Large intestine (tissue), 3 donors: ENCODE results near the gene RTKN2. TPM values are rescaled to one million over a fixed set of nuclear protein-coding genes. Genes with fewer than 3 reads are reported as not detected.

Experiments used
- DNase-seq, 2 donors: peaks; one replicate each; pipeline versions ENCODE4 v3.0.0 to v3.0.0-alpha.2; 2013
- H3K27ac ChIP-seq: one replicate; pipeline ENCODE4 v1.5.1; 2013; ENCODE audit warnings: low read length
- H3K27me3 ChIP-seq: 2 replicates; pipeline ENCODE4 v1.6.1; 2013; ENCODE audit warnings: low read length; ENCODE audit not compliant: control insufficient read depth, insufficient read depth
- H3K36me3 ChIP-seq: 2 replicates; pipeline ENCODE4 v1.6.1; 2013; ENCODE audit warnings: low read length; ENCODE audit not compliant: control insufficient read depth, insufficient read depth
- H3K4me1 ChIP-seq: one replicate; pipeline ENCODE4 v1.6.1; 2013; ENCODE audit warnings: low read length; ENCODE audit not compliant: control insufficient read depth, insufficient read depth
- H3K4me3 ChIP-seq: one replicate; pipeline ENCODE4 v1.5.1; 2013; ENCODE audit warnings: low read length
- H3K9me3 ChIP-seq: one replicate; pipeline ENCODE4 v1.6.1; 2013; ENCODE audit warnings: mild to moderate bottlenecking, low read depth, low read length, moderate library complexity; ENCODE audit not compliant: control insufficient read depth
- WGBS: methylation state at CpG from one replicate; pipeline ENCODE4 v1.1.5; 2013; ENCODE audit warnings: low lambda C conversion rate; ENCODE audit not compliant: insufficient coverage; 5-methylcytosine and 5-hydroxymethylcytosine counted together
- polyA plus RNA-seq: library from polyadenylated mRNA; unstranded; fragments of 120-200 nt; gene quantifications from one replicate; pipeline ENCODE4 v1.2.1, GENCODE V29; 2013

RTKN2 gene
- polyA plus RNA-seq, 1 donor: 5.7 TPM

- H3K9me3 ChIP-seq: no peaks in the 10 kb centered on the region
- no peaks in the 10 kb centered on the region for H3K36me3 ChIP-seq
- 77% methylated on average over 2 of the region's 2 CpGs for WGBS
- H3K4me1 ChIP-seq: no peaks in the 10 kb centered on the region
- no peak overlapping the region for H3K27ac ChIP-seq
- DNase-seq: no peak
- no peaks in the 10 kb centered on the region for H3K27me3 ChIP-seq
- H3K4me3 ChIP-seq: no peak overlapping the region
Observed at GRCh38 chr10:62182171-62182570, 86.5 kb downstream of the RTKN2 start.

GRCh38 chr10:62180677-62181076 lies 88.0 kb downstream of the RTKN2 start:
- no peak overlapping the region for H3K4me3 ChIP-seq
- no peak overlapping the region for H3K27ac ChIP-seq
- no peaks in the 10 kb centered on the region for H3K4me1 ChIP-seq
- WGBS: 97% methylated on average over 3 of the region's 4 CpGs
- no peaks in the 10 kb centered on the region for H3K9me3 ChIP-seq
- H3K27me3 ChIP-seq: no peaks in the 10 kb centered on the region
- no peaks in the 10 kb centered on the region for H3K36me3 ChIP-seq
- no peak for DNase-seq

GRCh38 chr10:62178568-62178967 lies 90.1 kb downstream of the RTKN2 start:
- Histone ChIP-seq H3K27ac (no peak overlapping the region), H3K36me3 (no peaks in the 10 kb centered on the region), H3K27me3 (no peaks in the 10 kb centered on the region), H3K4me1 (no peaks in the 10 kb centered on the region), H3K9me3 (no peaks in the 10 kb centered on the region), H3K4me3 (no peak overlapping the region)
- no peak for DNase-seq
- no CpG with 5 or more reads among the region's 2 CpGs for WGBS

DNA sequence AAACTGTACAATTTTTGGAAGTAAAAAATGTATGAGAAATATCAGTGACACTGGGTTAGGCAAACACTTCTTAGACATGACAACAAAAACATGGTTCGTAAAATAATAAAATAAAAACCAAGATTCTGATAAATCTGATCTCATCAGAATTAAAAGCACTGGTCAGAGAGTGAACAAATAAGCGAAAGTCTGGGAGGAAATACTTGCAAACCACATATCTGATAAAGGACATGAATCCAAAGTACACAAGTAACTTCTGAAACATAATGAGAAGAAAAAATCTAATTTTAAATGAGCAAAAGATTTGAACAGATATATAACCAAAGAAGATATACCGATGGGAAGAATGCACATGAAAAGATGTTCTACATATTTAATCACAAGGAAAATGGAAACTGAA lies 91.5 kb downstream of the RTKN2 start:
- H3K27ac ChIP-seq: no peak overlapping the region
- H3K4me3 ChIP-seq: no peak overlapping the region
- H3K9me3 ChIP-seq: no peaks in the 10 kb centered on the region
- no peaks in the 10 kb centered on the region for H3K4me1 ChIP-seq
- H3K36me3 ChIP-seq: no peaks in the 10 kb centered on the region
- 100% methylated on average over 3 of the region's 3 CpGs for WGBS
- DNase-seq: no peak
- H3K27me3 ChIP-seq: no peaks in the 10 kb centered on the region

DNA sequence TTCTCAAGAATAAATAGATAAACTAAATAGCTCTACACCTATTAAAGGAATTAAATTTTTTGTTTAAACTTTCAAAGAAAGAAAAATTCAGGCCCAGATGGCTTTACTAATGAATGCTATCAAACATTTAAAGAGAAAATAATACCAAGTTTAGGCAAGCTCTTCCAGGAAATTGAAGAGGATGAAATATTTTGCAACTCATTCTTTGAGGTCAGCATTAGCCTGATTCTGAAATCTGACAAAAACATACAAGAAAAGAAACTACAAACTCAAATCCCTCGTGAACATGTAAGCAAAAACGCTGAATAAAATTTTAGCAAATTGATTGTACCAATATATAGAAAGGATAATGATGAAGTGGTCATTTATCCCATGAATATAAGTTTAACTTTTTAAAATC lies 93.4 kb downstream of the RTKN2 start:
- 86% methylated on average over 2 of the region's 2 CpGs for WGBS
- no peak for DNase-seq
- H3K27me3 ChIP-seq: no peaks in the 10 kb centered on the region

DNA sequence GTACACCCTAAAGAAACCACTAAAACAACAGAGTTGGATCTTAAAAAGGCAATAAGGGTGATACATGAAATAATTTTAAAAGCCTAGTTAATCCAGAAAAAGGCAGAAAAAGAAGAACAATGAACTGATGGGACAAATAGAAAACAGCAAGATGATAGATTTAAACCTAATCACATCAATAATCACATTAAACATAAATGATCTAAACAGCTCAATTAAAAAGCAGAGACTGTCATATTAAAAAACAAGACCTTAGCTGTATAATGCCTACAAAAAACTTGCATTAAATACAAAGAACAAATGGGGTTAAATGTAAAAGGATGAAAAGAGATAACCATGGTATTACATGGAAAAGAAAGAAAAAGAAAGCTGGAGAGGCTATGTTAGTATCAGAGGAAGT lies 96.2 kb downstream of the RTKN2 start:
- Histone ChIP-seq H3K27ac (no peak overlapping the region), H3K36me3 (no peaks in the 10 kb centered on the region), H3K27me3 (no peaks in the 10 kb centered on the region)

More for the DNA sequence above, 93.4 kb downstream of the RTKN2 start:
- H3K4me1 ChIP-seq: no peaks in the 10 kb centered on the region
- no peaks in the 10 kb centered on the region for H3K36me3 ChIP-seq
- H3K9me3 ChIP-seq: no peaks in the 10 kb centered on the region
- H3K27ac ChIP-seq: no peak overlapping the region
- H3K4me3 ChIP-seq: no peak overlapping the region

DNA sequence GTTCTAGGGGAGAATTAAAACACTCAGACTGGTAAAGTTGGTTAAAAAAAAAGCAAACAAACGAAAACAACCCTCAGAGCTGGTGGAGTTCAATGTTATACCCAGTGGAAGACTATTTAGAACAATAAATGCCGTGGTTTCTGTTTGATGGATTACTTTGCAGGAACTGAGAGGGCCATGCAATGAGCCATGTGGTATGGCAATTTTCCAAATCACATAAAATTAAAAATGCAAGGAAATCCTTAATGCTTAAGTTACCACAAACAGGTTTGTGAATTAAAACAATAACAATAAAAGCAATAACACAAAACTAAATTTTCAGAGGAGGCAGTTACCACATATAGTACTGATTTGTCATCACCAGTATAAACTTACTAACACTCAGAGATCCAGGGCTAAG lies 96.9 kb downstream of the RTKN2 start:
- H3K4me3 ChIP-seq: no peak overlapping the region
- H3K27me3 ChIP-seq: no peaks in the 10 kb centered on the region
- DNase-seq: no peak
- no CpG with 5 or more reads among the region's 2 CpGs for WGBS
- no peak overlapping the region for H3K27ac ChIP-seq
- H3K4me1 ChIP-seq: no peaks in the 10 kb centered on the region
- H3K36me3 ChIP-seq: no peaks in the 10 kb centered on the region
- no peaks in the 10 kb centered on the region for H3K9me3 ChIP-seq

More for the DNA sequence above, 96.2 kb downstream of the RTKN2 start:
- no peaks in the 10 kb centered on the region for H3K4me1 ChIP-seq
- H3K4me3 ChIP-seq: no peak overlapping the region
- H3K9me3 ChIP-seq: no peaks in the 10 kb centered on the region
- DNase-seq: no peak

DNA sequence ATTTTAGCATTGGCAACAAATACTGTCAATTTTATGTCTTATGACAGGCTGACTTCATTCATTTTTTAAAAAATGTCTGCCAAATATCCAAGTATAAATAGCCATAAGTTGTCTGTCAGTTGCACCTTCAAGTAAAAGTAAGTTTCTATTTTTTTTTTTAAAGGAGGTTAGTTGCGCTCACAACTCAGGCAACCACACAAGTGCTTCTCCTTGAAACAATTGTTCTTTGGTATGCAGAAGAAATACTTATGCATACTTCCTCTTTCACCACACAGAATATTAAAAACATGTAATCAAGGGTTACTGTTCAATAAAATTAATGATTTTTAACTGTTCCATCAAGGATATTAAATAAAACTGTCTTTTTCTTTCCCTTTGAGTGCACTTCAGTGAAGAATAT lies 97.9 kb downstream of the RTKN2 start:
- H3K4me1 ChIP-seq: no peaks in the 10 kb centered on the region
- no peaks in the 10 kb centered on the region for H3K36me3 ChIP-seq
- H3K9me3 ChIP-seq: no peaks in the 10 kb centered on the region
- H3K4me3 ChIP-seq: no peak overlapping the region
- WGBS: no CpG with 5 or more reads among the region's 1 CpG
- no peak for DNase-seq
- H3K27ac ChIP-seq: no peak overlapping the region
- H3K27me3 ChIP-seq: no peaks in the 10 kb centered on the region

DNA sequence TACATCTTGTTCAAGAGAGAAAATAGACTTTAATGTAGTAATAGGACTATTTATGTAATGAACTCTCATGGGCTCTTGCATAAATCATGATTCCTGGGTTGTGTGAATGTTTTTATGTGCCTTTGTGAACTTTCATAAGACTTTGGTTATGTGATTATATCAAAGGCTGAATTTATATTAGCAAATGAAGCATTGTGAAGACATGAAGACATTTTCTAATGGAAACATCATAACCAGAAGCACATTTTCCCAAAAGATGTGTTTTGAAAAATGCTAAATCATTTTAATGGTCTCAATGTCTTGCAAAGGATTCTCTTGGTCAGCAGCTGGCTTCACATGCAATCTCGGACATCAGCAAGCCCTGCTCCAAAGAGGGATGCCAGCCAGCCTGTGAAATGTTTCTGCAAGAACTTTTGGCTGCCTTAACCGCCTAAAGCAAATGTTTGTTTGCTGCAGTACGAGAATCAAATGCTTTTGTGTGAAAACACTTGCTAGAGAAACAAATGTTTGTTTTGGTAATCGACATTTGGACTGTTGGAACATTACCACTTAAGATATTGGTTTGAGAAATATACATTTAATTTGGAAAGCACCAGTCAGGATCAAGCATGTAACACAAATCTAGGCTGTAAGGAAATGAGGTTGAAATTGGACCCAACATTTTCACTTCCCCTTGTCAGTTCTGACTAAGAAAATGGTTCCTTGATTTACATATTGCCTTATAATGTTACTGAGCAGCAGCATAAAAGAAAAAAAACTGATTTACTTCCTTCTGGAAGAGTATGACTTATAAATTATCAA lies 102.1 kb downstream of the RTKN2 start:
- no peak for DNase-seq
- no peaks in the 10 kb centered on the region for H3K4me1 ChIP-seq
- H3K27me3 ChIP-seq: no peaks in the 10 kb centered on the region
- no peak overlapping the region for H3K4me3 ChIP-seq
- no peaks in the 10 kb centered on the region for H3K36me3 ChIP-seq
- no CpG with 5 or more reads among the region's 4 CpGs for WGBS
- no peaks in the 10 kb centered on the region for H3K9me3 ChIP-seq
- H3K27ac ChIP-seq: no peak overlapping the region

DNA sequence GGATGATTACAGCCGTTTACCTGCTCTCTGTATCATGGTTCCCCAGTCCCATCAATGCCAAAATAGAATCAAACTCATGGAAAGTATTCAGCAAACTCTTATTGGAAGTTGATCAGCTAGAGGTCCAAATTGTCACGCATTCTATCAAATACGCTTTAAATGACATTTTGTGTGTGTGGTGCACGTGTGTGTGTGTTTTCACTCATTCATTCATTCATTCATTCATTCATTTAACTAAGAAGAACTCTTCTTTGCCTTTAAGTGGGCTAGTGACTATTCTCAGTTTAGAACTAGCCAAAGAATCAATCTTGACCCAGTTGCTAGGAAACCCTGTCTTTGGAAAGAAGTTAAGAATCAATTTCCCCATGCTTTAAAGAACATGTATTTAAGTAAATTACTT lies 102.8 kb downstream of the RTKN2 start:
- no peaks in the 10 kb centered on the region for H3K27me3 ChIP-seq
- H3K4me1 ChIP-seq: no peaks in the 10 kb centered on the region
- WGBS: 71% methylated on average over 1 of the region's 4 CpGs
- H3K27ac ChIP-seq: no peak overlapping the region
- H3K36me3 ChIP-seq: no peaks in the 10 kb centered on the region
- no peaks in the 10 kb centered on the region for H3K9me3 ChIP-seq
- DNase-seq: no peak
- H3K4me3 ChIP-seq: no peak overlapping the region

DNA sequence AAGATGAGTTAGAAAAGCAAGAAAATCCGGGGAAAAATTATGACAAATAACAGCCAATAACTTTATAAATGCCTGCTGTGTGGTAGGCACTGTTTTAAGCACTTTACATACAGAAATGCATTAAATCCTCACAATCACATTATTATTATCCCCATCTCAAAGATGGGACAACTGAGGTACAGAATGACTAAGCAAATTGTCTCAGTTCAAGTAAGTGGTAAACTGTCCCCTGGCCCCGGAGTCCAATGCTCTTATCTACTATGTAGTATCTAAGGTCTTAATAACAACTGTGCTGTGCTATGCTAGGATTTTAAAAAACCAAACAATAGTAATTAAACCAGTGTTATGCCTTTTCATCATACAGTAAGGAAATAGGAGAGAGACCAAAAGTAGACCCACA lies 105.6 kb downstream of the RTKN2 start:
- H3K4me3 ChIP-seq: no peak overlapping the region
- H3K27ac ChIP-seq: no peak overlapping the region
- H3K27me3 ChIP-seq: no peaks in the 10 kb centered on the region
- no peaks in the 10 kb centered on the region for H3K9me3 ChIP-seq
- 100% methylated on average over 1 of the region's 2 CpGs for WGBS
- no peak for DNase-seq
- no peaks in the 10 kb centered on the region for H3K4me1 ChIP-seq
- H3K36me3 ChIP-seq: no peaks in the 10 kb centered on the region
